A549 (cell line): ENCODE results near the gene AAR2. TPM values are rescaled to one million over a fixed set of nuclear protein-coding genes. Genes with fewer than 3 reads are reported as not detected.

ENCODE experiments used
- ATAC-seq, 2 experiments: fragments of 200-7000 bp in 1 of 2; fragments of >200 bp in 1 of 2; cut with Nextera tagmentation in 1 of 2; cut with Tn5 transposase in 1 of 2; 3 replicates each; pipeline versions ENCODE4 v1.8.0 to v1.9.1; 2018 to 2020; ENCODE audit warnings: mild to moderate bottlenecking in 1 of 2, moderate library complexity in 1 of 2
- CTCF ChIA-PET: fragments of 300-600 bp; sonication (Branson Sonifier 250); formaldehyde crosslinking; extraction: SDS; loops from one replicate; lab custom pipeline; 2021; ENCODE audit warnings: antibody characterized with exemption, inconsistent platforms; lab: Yijun Ruan, JAX
- POLR2A ChIA-PET: fragments of 350-600 bp; formaldehyde crosslinking; extraction: SDS; loops from one replicate; lab custom pipeline; 2021; ENCODE audit warnings: antibody characterized with exemption, inconsistent platforms; lab: Yijun Ruan, JAX
- DNase-seq, 2 experiments: peaks; one replicate each; pipeline versions ENCODE4 v3.0.0 to v3.0.0-alpha.2; 2011 to 2016; ENCODE audit warnings: low read depth in 1 of 2, low spot score in 1 of 2
- FAIRE-seq: peaks from 2 replicates; lab custom pipeline; 2011; peaks lifted over from hg19 to GRCh38; lab: Jason Lieb, UNC
- H3K27ac ChIP-seq, 2 experiments: fragments of >200 bp; sonication (Bioruptor Twin); formaldehyde crosslinking; 3 replicates each; pipeline ENCODE4 v1.5.1; 2016 to 2017
- H3K4me1 ChIP-seq: fragments of >200 bp; sonication (Bioruptor Twin); formaldehyde crosslinking; 3 replicates; pipeline ENCODE4 v1.6.1; 2016
- H3K4me2 ChIP-seq: fragments of >200 bp; sonication (Bioruptor Twin); formaldehyde crosslinking; 3 replicates; pipeline ENCODE4 v1.6.1; 2016
- H3K4me3 ChIP-seq: fragments of >200 bp; sonication (Bioruptor Twin); formaldehyde crosslinking; 3 replicates; pipeline ENCODE4 v1.5.1; 2016
- H3K9me3 ChIP-seq: fragments of >200 bp; sonication (Bioruptor Twin); formaldehyde crosslinking; 3 replicates; pipeline ENCODE4 v1.6.1; 2016
- BHLHE40 ChIP-seq: IDR thresholded peaks from 2 replicates; pipeline ENCODE4 v1.6.1; 2012; ENCODE audit warnings: low read depth, low read length, inconsistent platforms
- CBX8 ChIP-seq: fragments of 200-600 bp; sonication (generic); IDR thresholded peaks from 2 replicates; pipeline ENCODE4 v1.6.1; 2016
- CHD2 ChIP-seq: fragments of 150-350 bp; IDR thresholded peaks from 2 replicates; pipeline ENCODE4 v1.6.1; 2014; ENCODE audit warnings: low read length; ENCODE audit not compliant: partially characterized antibody
- CTCF ChIP-seq: fragments of >200 bp; sonication (Bioruptor Twin); formaldehyde crosslinking; IDR thresholded peaks from 3 replicates; pipeline ENCODE4 v1.5.1; 2016
- EHMT2 ChIP-seq: fragments of 200-600 bp; sonication (generic); IDR thresholded peaks from 2 replicates; pipeline ENCODE4 v1.6.1; 2016; ENCODE audit warnings: antibody characterized with exemption, low read depth, mild to moderate bottlenecking, moderate library complexity
- HDAC2 ChIP-seq: fragments of 200-600 bp; sonication (generic); IDR thresholded peaks from 2 replicates; pipeline ENCODE4 v1.6.1; 2016
- MAX ChIP-seq: IDR thresholded peaks from 2 replicates; pipeline ENCODE4 v1.6.1; 2012
- NPAS2 ChIP-seq: fragments of 250-450 bp; sonication (Bioruptor Pico); IDR thresholded peaks from 2 replicates; pipeline ENCODE4 v1.8.0; 2022; ENCODE audit warnings: mild to moderate bottlenecking, moderate library complexity, borderline replicate concordance
- NR3C1 ChIP-seq: fragments of >200 bp; sonication (Bioruptor Twin); formaldehyde crosslinking; IDR thresholded peaks from 3 replicates; pipeline ENCODE4 v1.6.1; 2017
- PHF8 ChIP-seq: fragments of 200-600 bp; sonication (generic); IDR thresholded peaks from 2 replicates; pipeline ENCODE4 v1.6.1; 2016; ENCODE audit warnings: low read depth, mild to moderate bottlenecking, antibody characterized with exemption, moderate library complexity, borderline replicate concordance
- POLR2A ChIP-seq: IDR thresholded peaks from 2 replicates; pipeline ENCODE4 v1.6.1; 2012; ENCODE audit warnings: mild to moderate bottlenecking, low read length
- POLR2AphosphoS2 ChIP-seq: conservative IDR thresholded peaks from 2 replicates; pipeline ENCODE4 v1.6.1; 2012; ENCODE audit warnings: low read length, improper control_type of control experiment, inconsistent platforms
- RAD21 ChIP-seq, 2 experiments: fragments of >200 bp in 1 of 2; sonication (Bioruptor Twin) in 1 of 2; formaldehyde crosslinking in 1 of 2; IDR thresholded peaks in 1 of 2; conservative IDR thresholded peaks in 1 of 2; 2 replicates in 1 of 2; 3 replicates in 1 of 2; pipeline ENCODE4 v1.6.1; 2012 to 2018; ENCODE audit warnings: inconsistent platforms in 1 of 2
- RARB ChIP-seq: fragments of 250-450 bp; sonication (Bioruptor Pico); IDR thresholded peaks from 2 replicates; pipeline ENCODE4 v1.8.0; 2021; ENCODE audit warnings: mild to moderate bottlenecking, moderate library complexity
- RCOR1 ChIP-seq: fragments of 150-350 bp; IDR thresholded peaks from 2 replicates; pipeline ENCODE4 v1.6.1; 2014; ENCODE audit warnings: antibody characterized with exemption, low read length, low read depth
- RNF2 ChIP-seq: fragments of 200-600 bp; sonication (generic); IDR thresholded peaks from 2 replicates; pipeline ENCODE4 v1.6.1; 2016; ENCODE audit warnings: low read depth, mild to moderate bottlenecking, antibody characterized with exemption, moderate library complexity, borderline replicate concordance
- SREBF2 ChIP-seq: fragments of 450-650 bp; IDR thresholded peaks from 2 replicates; pipeline ENCODE4 v1.6.1; 2014; ENCODE audit warnings: mild to moderate bottlenecking, moderate library complexity
- TFCP2L1 ChIP-seq: fragments of 250-450 bp; sonication (Bioruptor Pico); IDR thresholded peaks from 2 replicates; pipeline ENCODE4 v1.5.0; 2021; ENCODE audit warnings: mild to moderate bottlenecking
- ZC3H11A ChIP-seq: fragments of 450-650 bp; IDR thresholded peaks from 2 replicates; pipeline ENCODE4 v1.6.1; 2014; ENCODE audit warnings: antibody characterized with exemption, mild to moderate bottlenecking
- WGBS: methylation state at CpG from one replicate; pipeline ENCODE4 v1.1.6; 2017; ENCODE audit errors: missing lambda C conversion rate; 5-methylcytosine and 5-hydroxymethylcytosine counted together
- polyA plus RNA-seq, 4 experiments: library from polyadenylated mRNA; depleted of rRNA in 3 of 4; stranded (reverse); fragments of >200 nt; fragmentation: RNase III in 1 of 4; extraction: RNeasy Plus Mini Kit Qiagen cat#74134 plus additional on column Dnase treatment in 1 of 4; gene quantifications; 2 replicates in 3 of 4; 3 replicates in 1 of 4; pipeline ENCODE4 v1.2.3, GENCODE V29; 2011 to 2017
- TF ChIP-seq, protein P1 (sequence below): IDR thresholded peaks from 2 replicates; pipeline ENCODE4 v1.6.1; 2012; ENCODE audit warnings: low read depth, borderline replicate concordance

The AAR2 gene
- polyA plus RNA-seq, 2 of the 4 experiments (the other 2 are of a cell fraction), result 26.8 to 29.2 TPM

DNA sequence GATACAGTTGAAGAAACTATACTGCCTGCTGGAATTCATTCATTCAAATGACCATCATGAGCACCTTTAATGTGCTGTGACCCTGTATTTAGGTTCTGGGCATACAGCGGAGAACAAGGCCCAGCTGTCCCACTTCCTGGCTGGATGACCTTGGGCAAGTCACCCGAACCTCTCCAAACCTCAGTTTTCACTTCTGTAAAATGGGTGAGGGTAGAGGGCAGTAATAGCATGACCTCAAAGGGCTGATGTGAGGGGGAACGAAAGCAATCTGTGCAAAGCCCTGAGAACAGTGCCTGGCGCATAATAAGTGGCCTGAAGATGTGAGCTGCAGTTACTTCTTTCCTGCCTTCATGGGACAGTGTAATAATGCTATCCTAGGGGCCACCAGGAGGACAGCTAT lies 20.5 kb upstream of the AAR2 start (continued):
- TF ChIP-seq POLR2A (no peak), PHF8 (no peak), MAX (no peak)

- Histone ChIP-seq H3K4me2 (no peak overlapping the region), H3K27ac (no peak overlapping the region), H3K4me1 (no peaks in the 10 kb centered on the region), H3K4me3 (no peak overlapping the region), H3K9me3 (no peaks in the 10 kb centered on the region)
- FAIRE-seq, result no peak
- no peak for ATAC-seq
- 74% methylated on average over 7 of the region's 7 CpGs for WGBS
- no peak for DNase-seq
- POLR2A ChIA-PET, result no interaction called here
- CTCF ChIA-PET, result interaction anchor here (0.7 to 3.9 kb wide), 12 partner anchors 11 to 238 kb away, joined by 3 to 25 read pairs (median 3); no protein-coding TSS in a partner anchor
- TF ChIP-seq NPAS2 (CRISPR knock-in tag), result no peak
Observed at GRCh38 chr20:36216314-36217025, 19.8 kb upstream of the AAR2 start.

DNA sequence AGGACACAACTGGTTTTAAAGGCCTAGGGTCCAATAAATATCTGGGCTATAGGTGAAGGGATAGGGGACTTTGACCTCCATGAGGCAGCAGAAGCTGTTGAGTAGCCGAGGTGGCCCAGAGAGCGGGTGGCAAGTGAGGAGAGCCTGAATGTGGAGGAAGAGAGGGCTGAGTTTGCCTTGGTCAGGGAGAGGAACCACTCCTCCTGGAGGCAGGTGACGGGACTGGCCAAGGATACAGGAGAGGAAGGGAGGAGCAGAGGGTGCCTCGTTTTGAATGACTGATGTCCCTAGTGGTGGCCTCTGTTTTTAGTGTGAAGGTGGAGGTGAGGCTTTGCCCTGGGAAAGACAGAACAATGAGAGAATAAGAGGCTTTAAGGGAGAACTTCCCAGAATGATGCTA lies 19.1 kb upstream of the AAR2 start:
- no peak for TF ChIP-seq NPAS2 (CRISPR knock-in tag)
- no peak for TF ChIP-seq RCOR1
- no peak for TF ChIP-seq RNF2
- TF ChIP-seq CHD2, result no peak
- 0 out of 5 replicates have a peak, but pooled peaks of 1 of the 2 experiments have one; percentile 17 for TF ChIP-seq RAD21 (conservative IDR thresholded peaks at IDR 0.05 in 1 of 2, IDR thresholded peaks at IDR 0.05 in 1 of 2)
- TF ChIP-seq CBX8, result no peak
- no peak for TF ChIP-seq CTCF
- TF ChIP-seq RARB (CRISPR knock-in tag), result no peak
- no peaks in the 10 kb centered on the region for H3K4me1 ChIP-seq
- no peak overlapping the region for H3K4me3 ChIP-seq
- 44% methylated on average over 4 of the region's 4 CpGs for WGBS
- no peak overlapping the region for H3K4me2 ChIP-seq
- CTCF ChIA-PET, result interaction anchor here (0.9 to 3.9 kb wide), 5 partner anchors 10 to 223 kb away, joined by 3 to 25 read pairs (median 3); no protein-coding TSS in a partner anchor
- POLR2A ChIA-PET, result no interaction called here
- DNase-seq (peak; percentile 46 to 78), FAIRE-seq (no peak), ATAC-seq (peak; percentile 75 to 84)
- H3K9me3 ChIP-seq, result no peaks in the 10 kb centered on the region
- H3K27ac ChIP-seq, result no peak overlapping the region

DNA sequence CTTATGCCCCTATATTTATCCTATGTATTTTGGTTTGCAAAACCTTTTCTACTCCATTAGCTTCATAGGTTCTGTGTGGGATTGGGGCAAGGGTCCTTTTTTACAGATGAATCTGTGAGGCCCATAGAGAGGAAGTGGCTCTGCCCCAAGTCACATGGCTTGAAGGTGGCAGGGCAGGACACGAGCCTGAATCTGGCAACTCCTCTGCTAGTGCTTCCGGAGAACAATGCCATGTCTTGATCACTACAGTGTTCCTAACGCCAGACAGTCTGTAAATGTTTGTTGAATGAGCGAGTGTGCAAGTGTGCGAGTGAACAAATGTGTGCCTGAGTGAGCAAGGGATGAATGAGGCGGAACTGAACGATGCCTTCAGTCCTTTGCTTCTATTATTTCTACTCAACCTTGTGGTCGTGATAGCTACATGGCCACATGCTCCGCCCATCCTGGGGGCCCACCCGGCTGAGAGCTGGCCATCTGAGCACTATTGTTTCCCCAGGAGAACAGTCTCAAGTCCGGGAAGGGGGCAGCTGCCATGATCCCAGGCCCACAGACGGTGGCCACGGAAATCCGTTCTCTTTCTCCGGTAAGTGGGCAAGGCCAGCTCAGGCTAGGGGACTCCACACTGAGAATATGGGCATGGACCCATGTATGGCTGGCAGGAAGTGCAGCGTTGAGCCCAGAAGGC lies 17.8 kb upstream of the AAR2 start:
- WGBS, result 86% methylated on average over 16 of the region's 16 CpGs
- no peak for FAIRE-seq

More for the DNA sequence above, 17.8 kb upstream of the AAR2 start:
- CTCF ChIA-PET, result interaction anchor here (0.5 to 3.9 kb wide), 4 partner anchors 16 to 221 kb away, joined by 3 to 25 read pairs (median 10); no protein-coding TSS in a partner anchor
- ATAC-seq, result no peak
- TF ChIP-seq, protein P1, sequence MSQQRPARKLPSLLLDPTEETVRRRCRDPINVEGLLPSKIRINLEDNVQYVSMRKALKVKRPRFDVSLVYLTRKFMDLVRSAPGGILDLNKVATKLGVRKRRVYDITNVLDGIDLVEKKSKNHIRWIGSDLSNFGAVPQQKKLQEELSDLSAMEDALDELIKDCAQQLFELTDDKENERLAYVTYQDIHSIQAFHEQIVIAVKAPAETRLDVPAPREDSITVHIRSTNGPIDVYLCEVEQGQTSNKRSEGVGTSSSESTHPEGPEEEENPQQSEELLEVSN, result no peak
- TF ChIP-seq HDAC2 (no peak), POLR2AphosphoS2 (no peak), BHLHE40 (no peak), EHMT2 (no peak), RCOR1 (no peak), TFCP2L1 (no peak), RARB (CRISPR knock-in tag) (no peak), ZC3H11A (no peak), NR3C1 (no peak), SREBF2 (no peak)
- POLR2A ChIA-PET, result no interaction called here
- Histone ChIP-seq H3K9me3 (no peaks in the 10 kb centered on the region), H3K4me3 (no peak overlapping the region), H3K4me2 (no peak overlapping the region), H3K27ac (no peak overlapping the region), H3K4me1 (no peaks in the 10 kb centered on the region)
- DNase-seq, result no peak
